K562 (cell line): Measurements from ENCODE around the gene HSPA1L. TPM values are rescaled to one million over a fixed set of nuclear protein-coding genes. Genes with fewer than 3 reads are reported as not detected.

Experiments
- ARNT ChIP-seq, 2 experiments: fragments of 450-650 bp; IDR thresholded peaks; 2 replicates each; pipeline ENCODE4 v1.6.1; 2016; ENCODE audit warnings: mild to moderate bottlenecking in 1 of 2
- CBFA2T2 ChIP-seq: fragments of 450-650 bp; conservative IDR thresholded peaks from 2 replicates; pipeline ENCODE4 v1.6.1; 2017; ENCODE audit warnings: mild to moderate bottlenecking
- GATA2 ChIP-seq: sonication (generic); formaldehyde crosslinking; IDR thresholded peaks from 2 replicates; pipeline ENCODE4 v1.4.0; 2020; ENCODE audit warnings: mild to moderate bottlenecking, missing genetic modification reagents
- HDAC3 ChIP-seq: fragments of 450-650 bp; IDR thresholded peaks from 2 replicates; pipeline ENCODE4 v1.6.1; 2018; ENCODE audit warnings: borderline replicate concordance, mild to moderate bottlenecking, moderate library complexity; ENCODE audit not compliant: partially characterized antibody
- MED1 ChIP-seq: sonication (generic); formaldehyde crosslinking; IDR thresholded peaks from 2 replicates; pipeline ENCODE4 v1.8.1; 2023; ENCODE audit warnings: missing genetic modification reagents, borderline replicate concordance
- NBN ChIP-seq: fragments of 450-650 bp; IDR thresholded peaks from 2 replicates; pipeline ENCODE4 v1.6.1; 2016; ENCODE audit warnings: low read depth, mild to moderate bottlenecking
- NEUROD1 ChIP-seq: fragments of 150-350 bp; IDR thresholded peaks from 2 replicates; pipeline ENCODE4 v1.6.1; 2014; ENCODE audit warnings: borderline replicate concordance, low read length, low read depth; ENCODE audit not compliant: partially characterized antibody
- RBM14 ChIP-seq: fragments of 200-400 bp; formaldehyde crosslinking; IDR thresholded peaks from 2 replicates; pipeline ENCODE4 v1.6.1; 2018; ENCODE audit warnings: low read depth, mild to moderate bottlenecking, low read length, moderate library complexity, borderline replicate concordance; ENCODE audit not compliant: insufficient read depth
- SMARCE1 ChIP-seq: fragments of 450-650 bp; IDR thresholded peaks from 2 replicates; pipeline ENCODE4 v1.7.1; 2016; ENCODE audit warnings: mild to moderate bottlenecking
- TAL1 ChIP-seq: fragments of 450-650 bp; IDR thresholded peaks from 2 replicates; pipeline ENCODE4 v1.6.1; 2016; ENCODE audit warnings: mild to moderate bottlenecking
- ZNF561 ChIP-seq: fragments of 450-650 bp; formaldehyde crosslinking; conservative IDR thresholded peaks from 2 replicates; pipeline ENCODE4 v1.4.0; 2020; ENCODE audit warnings: mild to moderate bottlenecking, moderate library complexity
- polyA plus RNA-seq, 8 experiments: library from polyadenylated mRNA; depleted of rRNA in 4 of 8; stranded (reverse) in 5 of 8; unstranded in 3 of 8; fragments of >200 nt; fragmentation: Nextera tagmentation in 2 of 8; fragmentation: Illumina TruSeq in 1 of 8; extraction: Ambion mirVana in 2 of 8; extraction: Trizol in 1 of 8; gene quantifications; 2 replicates each; pipeline versions ENCODE4 v1.2.1 to v1.2.3, GENCODE V29; 2011 to 2014; ENCODE audit warnings: inconsistent platforms in 1 of 8, missing spikeins in 1 of 8
- total RNA-seq, 7 experiments: library from RNA; depleted of rRNA in 6 of 7; stranded (reverse); fragments of >200 nt in 6 of 7; fragmentation: Illumina TruSeq in 2 of 7; extraction: Trizol in 2 of 7; gene quantifications; 2 replicates each; pipeline versions ENCODE4 v1.2.1 to v1.2.3, GENCODE V29; 2011 to 2021; ENCODE audit warnings: low replicate concordance in 1 of 7
- TF ChIP-seq, protein P1 (sequence below): fragments of 450-650 bp; IDR thresholded peaks from 2 replicates; pipeline ENCODE4 v1.6.1; 2017; ENCODE audit warnings: antibody characterized with exemption, mild to moderate bottlenecking
- TF ChIP-seq, protein P2 (sequence below): fragments of 250-450 bp; sonication (Bioruptor Pico); IDR thresholded peaks from 2 replicates; pipeline ENCODE4 v1.9.0; 2021; ENCODE audit warnings: mild to moderate bottlenecking
- TF ChIP-seq, protein P3 (sequence below): fragments of 450-650 bp; formaldehyde crosslinking; IDR thresholded peaks from 2 replicates; pipeline ENCODE4 v1.4.0; 2020; ENCODE audit warnings: mild to moderate bottlenecking
- TF ChIP-seq, protein P4 (sequence below): IDR thresholded peaks from 2 replicates; pipeline ENCODE4 v1.6.1; 2016; ENCODE audit warnings: missing genetic modification characterization, missing compliant biosample characterization
- TF ChIP-seq, protein P5 (sequence below), 2 experiments: fragments of 450-650 bp in 1 of 2; IDR thresholded peaks; 2 replicates each; pipeline ENCODE4 v1.6.1; 2011 to 2017; ENCODE audit warnings: low read depth in 2 of 2, antibody characterized with exemption in 1 of 2, borderline replicate concordance in 1 of 2, low read length in 1 of 2, mild to moderate bottlenecking in 1 of 2, mixed read lengths in 1 of 2; ENCODE audit not compliant: control insufficient read depth in 1 of 2

Gene HSPA1L
- total and polyA plus RNA-seq, 9 of the 15 experiments (the other 6 are each of a cell fraction or from before 2014, with no cell fraction given) = 0.14 to 2.1 (median 1.3) TPM

DNA sequence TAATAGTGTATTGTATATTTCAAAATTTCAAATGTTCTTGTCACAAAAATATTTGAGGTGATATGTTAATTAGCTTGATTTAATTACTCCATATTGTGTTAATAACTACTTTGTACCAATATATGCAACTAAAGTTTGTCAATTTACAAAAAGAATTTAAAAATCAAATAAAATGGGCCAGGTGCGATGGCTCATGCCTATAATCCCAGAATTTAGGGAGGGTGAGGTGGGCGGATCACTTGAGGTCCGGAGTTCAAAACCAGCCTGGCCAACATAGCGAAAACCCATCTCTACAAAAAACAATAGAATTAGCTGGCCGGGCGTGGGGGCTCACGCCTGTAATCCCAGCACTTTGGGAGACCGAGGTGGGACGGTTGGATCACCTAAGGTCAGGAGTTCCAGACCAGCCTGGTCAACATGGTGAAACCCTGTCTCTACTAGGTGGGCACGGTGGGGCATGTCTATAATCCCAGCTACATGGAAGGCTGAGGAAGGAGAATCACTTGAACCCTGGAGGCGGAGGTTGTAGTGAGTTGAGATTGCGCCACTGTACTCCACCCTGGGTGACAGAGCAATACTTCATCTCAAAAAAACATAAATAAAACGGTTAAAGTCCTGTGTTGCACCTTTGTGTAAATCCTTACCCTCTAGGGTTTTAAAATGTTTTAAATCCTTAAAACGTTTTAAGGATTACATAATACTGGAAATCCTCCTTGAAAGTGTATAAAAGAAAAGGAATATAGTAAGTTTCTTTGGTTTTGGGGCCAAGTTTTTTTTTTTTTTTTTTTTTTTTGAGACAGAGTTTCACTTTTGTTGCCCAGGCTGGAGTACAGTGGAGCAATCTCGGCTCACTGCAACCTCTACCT is 16.5 kb upstream of the HSPA1L start (continued):
- no peak for TF ChIP-seq CBFA2T2
- TF ChIP-seq, protein P1, sequence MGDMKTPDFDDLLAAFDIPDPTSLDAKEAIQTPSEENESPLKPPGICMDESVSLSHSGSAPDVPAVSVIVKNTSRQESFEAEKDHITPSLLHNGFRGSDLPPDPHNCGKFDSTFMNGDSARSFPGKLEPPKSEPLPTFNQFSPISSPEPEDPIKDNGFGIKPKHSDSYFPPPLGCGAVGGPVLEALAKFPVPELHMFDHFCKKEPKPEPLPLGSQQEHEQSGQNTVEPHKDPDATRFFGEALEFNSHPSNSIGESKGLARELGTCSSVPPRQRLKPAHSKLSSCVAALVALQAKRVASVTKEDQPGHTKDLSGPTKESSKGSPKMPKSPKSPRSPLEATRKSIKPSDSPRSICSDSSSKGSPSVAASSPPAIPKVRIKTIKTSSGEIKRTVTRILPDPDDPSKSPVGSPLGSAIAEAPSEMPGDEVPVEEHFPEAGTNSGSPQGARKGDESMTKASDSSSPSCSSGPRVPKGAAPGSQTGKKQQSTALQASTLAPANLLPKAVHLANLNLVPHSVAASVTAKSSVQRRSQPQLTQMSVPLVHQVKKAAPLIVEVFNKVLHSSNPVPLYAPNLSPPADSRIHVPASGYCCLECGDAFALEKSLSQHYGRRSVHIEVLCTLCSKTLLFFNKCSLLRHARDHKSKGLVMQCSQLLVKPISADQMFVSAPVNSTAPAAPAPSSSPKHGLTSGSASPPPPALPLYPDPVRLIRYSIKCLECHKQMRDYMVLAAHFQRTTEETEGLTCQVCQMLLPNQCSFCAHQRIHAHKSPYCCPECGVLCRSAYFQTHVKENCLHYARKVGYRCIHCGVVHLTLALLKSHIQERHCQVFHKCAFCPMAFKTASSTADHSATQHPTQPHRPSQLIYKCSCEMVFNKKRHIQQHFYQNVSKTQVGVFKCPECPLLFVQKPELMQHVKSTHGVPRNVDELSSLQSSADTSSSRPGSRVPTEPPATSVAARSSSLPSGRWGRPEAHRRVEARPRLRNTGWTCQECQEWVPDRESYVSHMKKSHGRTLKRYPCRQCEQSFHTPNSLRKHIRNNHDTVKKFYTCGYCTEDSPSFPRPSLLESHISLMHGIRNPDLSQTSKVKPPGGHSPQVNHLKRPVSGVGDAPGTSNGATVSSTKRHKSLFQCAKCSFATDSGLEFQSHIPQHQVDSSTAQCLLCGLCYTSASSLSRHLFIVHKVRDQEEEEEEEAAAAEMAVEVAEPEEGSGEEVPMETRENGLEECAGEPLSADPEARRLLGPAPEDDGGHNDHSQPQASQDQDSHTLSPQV = no peak
- no peak for TF ChIP-seq GATA2
- TF ChIP-seq NEUROD1 = peak; percentile 21
- TF ChIP-seq, protein P2, sequence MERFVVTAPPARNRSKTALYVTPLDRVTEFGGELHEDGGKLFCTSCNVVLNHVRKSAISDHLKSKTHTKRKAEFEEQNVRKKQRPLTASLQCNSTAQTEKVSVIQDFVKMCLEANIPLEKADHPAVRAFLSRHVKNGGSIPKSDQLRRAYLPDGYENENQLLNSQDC (CRISPR knock-in tag) = peak; percentile 65; the same call in 1 of the 2 replicates
- TF ChIP-seq ARNT (IDR thresholded peaks at IDR 0.05) = 0 out of 4 replicates have a peak, but pooled peaks of 1 of the 2 experiments have one; percentile 62
- TF ChIP-seq ZNF561 (CRISPR knock-in tag) = no peak
- TF ChIP-seq, protein P3, sequence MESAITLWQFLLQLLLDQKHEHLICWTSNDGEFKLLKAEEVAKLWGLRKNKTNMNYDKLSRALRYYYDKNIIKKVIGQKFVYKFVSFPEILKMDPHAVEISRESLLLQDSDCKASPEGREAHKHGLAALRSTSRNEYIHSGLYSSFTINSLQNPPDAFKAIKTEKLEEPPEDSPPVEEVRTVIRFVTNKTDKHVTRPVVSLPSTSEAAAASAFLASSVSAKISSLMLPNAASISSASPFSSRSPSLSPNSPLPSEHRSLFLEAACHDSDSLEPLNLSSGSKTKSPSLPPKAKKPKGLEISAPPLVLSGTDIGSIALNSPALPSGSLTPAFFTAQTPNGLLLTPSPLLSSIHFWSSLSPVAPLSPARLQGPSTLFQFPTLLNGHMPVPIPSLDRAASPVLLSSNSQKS (CRISPR knock-in tag) = 0 out of 2 replicates have a peak, but pooled peaks have one; percentile 69
- peak; percentile 70; the same call in 1 of the 2 replicates for TF ChIP-seq NBN
- TF ChIP-seq, protein P4, sequence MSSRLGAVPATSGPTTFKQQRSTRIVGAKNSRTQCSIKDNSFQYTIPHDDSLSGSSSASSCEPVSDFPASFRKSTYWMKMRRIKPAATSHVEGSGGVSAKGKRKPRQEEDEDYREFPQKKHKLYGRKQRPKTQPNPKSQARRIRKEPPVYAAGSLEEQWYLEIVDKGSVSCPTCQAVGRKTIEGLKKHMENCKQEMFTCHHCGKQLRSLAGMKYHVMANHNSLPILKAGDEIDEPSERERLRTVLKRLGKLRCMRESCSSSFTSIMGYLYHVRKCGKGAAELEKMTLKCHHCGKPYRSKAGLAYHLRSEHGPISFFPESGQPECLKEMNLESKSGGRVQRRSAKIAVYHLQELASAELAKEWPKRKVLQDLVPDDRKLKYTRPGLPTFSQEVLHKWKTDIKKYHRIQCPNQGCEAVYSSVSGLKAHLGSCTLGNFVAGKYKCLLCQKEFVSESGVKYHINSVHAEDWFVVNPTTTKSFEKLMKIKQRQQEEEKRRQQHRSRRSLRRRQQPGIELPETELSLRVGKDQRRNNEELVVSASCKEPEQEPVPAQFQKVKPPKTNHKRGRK (tag) = no peak
- TF ChIP-seq MED1 = no peak
- TF ChIP-seq, protein P5, sequence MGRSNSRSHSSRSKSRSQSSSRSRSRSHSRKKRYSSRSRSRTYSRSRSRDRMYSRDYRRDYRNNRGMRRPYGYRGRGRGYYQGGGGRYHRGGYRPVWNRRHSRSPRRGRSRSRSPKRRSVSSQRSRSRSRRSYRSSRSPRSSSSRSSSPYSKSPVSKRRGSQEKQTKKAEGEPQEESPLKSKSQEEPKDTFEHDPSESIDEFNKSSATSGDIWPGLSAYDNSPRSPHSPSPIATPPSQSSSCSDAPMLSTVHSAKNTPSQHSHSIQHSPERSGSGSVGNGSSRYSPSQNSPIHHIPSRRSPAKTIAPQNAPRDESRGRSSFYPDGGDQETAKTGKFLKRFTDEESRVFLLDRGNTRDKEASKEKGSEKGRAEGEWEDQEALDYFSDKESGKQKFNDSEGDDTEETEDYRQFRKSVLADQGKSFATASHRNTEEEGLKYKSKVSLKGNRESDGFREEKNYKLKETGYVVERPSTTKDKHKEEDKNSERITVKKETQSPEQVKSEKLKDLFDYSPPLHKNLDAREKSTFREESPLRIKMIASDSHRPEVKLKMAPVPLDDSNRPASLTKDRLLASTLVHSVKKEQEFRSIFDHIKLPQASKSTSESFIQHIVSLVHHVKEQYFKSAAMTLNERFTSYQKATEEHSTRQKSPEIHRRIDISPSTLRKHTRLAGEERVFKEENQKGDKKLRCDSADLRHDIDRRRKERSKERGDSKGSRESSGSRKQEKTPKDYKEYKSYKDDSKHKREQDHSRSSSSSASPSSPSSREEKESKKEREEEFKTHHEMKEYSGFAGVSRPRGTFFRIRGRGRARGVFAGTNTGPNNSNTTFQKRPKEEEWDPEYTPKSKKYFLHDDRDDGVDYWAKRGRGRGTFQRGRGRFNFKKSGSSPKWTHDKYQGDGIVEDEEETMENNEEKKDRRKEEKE (IDR thresholded peaks at IDR 0.05; ENCODE audit: borderline replicate concordance in 1 of 2, control insufficient read depth in 1 of 2, low read depth in 2 of 2, low read length in 1 of 2) = no peak
- TF ChIP-seq TAL1 = 0 out of 2 replicates have a peak, but pooled peaks have one; percentile 2
- TF ChIP-seq HDAC3 = no peak
- TF ChIP-seq SMARCE1 = peak; percentile 45; the same call in 1 of the 2 replicates
- TF ChIP-seq RBM14 = no peak
